Astrocyte of the cerebellum (primary cell): ENCODE measurements around the gene CLDN24.

Source experiments
- DNase-seq: peaks from one replicate; pipeline ENCODE4 v3.0.0-alpha.2; 2011; ENCODE audit warnings: low read depth
- H3K4me3 ChIP-seq: 2 replicates; pipeline ENCODE4 v1.5.1; 2011; ENCODE audit warnings: mild to moderate bottlenecking, low read depth, low read length, moderate library complexity
- CTCF ChIP-seq: IDR thresholded peaks from 2 replicates; pipeline ENCODE4 v1.5.1; 2012; ENCODE audit warnings: low read length, low read depth, moderate library complexity, mild to moderate bottlenecking; ENCODE audit errors: missing control alignments
- in situ Hi-C: cut with HindIII; loops from 2 replicates; pipeline ENCODE4 v1.10.0; 2017; ENCODE audit warnings: low sequenced_read_pairs

CLDN24 gene

GRCh38 chr4:183354219-183354618, 32.0 kb upstream of the CLDN24 start:
- no peak for TF ChIP-seq CTCF
- no peak for DNase-seq
- H3K4me3 ChIP-seq: no peak overlapping the region
- in situ Hi-C loops: no loop called here

- no peak for DNase-seq
- no peak overlapping the region for H3K4me3 ChIP-seq
- in situ Hi-C loops: no loop called here
- TF ChIP-seq CTCF: no peak
These were observed 31.3 kb upstream of the CLDN24 start for GRCh38 chr4:183353557-183353956.

DNA sequence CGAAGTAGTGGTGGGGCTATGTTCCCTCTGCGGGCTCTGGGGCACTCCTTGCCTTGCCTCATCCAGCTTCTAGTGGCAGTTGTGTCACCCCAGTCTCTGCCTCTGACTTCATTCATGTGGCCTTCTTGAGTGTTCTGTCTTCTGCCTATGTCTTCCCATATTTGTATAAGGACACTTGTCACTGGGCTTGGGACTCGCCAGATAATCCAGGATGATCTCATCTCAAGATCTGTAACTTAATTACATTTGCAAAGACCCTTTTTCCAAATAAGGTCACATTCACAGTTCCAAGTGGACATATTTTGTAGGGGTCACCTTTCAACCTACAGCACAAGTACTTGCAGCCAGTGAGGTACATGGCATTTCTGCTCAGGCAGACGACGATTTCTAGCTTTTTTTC, 30.3 kb upstream of the CLDN24 start:
- DNase-seq: no peak
- in situ Hi-C loops: no loop called here
- TF ChIP-seq CTCF: no peak
- H3K4me3 ChIP-seq: no peak overlapping the region

DNA sequence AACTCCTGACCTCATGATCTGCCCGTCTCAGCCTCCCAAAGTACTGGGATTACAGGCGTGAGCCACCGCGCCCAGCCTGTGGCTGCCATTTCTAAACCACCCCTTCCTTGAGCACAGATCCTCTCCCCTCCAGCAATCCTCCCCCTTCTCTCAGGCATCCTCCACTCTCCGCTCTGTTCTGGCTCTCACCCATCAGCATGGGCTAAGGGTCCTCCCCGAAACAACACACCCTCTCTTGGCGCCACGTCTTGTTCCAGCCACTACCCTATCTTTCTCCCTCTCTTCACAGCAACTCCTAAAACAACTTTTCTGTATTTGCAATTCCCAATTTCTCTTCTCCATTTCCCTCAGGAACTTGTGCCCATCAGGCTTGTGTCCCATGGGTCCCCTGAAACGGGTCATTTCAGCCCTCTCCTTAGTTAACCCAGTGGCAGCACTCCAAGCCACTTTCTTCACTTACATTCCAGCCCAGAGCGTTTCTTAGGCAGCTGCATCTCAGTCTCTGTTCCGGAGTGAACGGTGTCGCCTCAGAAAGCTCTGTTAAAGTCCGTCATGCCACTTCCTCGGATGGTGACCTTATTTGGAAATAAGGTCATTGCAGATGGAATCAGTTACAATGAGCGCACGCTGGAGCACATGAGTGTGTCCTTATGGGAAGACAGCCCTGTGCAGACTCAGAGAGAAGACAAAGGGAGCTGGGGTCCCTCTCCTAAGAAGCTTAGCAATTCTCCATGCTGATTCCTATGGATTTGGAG, 28.3 kb upstream of the CLDN24 start:
- in situ Hi-C loops: no loop called here
- TF ChIP-seq CTCF: no peak
- H3K4me3 ChIP-seq: no peak overlapping the region
- DNase-seq: no peak

GRCh38 chr4:183349673-183350072, 27.4 kb upstream of the CLDN24 start:
- no peak overlapping the region for H3K4me3 ChIP-seq
- DNase-seq: no peak
- TF ChIP-seq CTCF: no peak
- in situ Hi-C loops: no loop called here

- peak; percentile 54 for DNase-seq
- in situ Hi-C loops: no loop called here
- H3K4me3 ChIP-seq: no peak overlapping the region
- TF ChIP-seq CTCF: no peak
These were observed 26.8 kb upstream of the CLDN24 start for GRCh38 chr4:183348706-183349659.
